ENCODE measurements around the gene SCAMP5.

The SCAMP5 gene

DNA sequence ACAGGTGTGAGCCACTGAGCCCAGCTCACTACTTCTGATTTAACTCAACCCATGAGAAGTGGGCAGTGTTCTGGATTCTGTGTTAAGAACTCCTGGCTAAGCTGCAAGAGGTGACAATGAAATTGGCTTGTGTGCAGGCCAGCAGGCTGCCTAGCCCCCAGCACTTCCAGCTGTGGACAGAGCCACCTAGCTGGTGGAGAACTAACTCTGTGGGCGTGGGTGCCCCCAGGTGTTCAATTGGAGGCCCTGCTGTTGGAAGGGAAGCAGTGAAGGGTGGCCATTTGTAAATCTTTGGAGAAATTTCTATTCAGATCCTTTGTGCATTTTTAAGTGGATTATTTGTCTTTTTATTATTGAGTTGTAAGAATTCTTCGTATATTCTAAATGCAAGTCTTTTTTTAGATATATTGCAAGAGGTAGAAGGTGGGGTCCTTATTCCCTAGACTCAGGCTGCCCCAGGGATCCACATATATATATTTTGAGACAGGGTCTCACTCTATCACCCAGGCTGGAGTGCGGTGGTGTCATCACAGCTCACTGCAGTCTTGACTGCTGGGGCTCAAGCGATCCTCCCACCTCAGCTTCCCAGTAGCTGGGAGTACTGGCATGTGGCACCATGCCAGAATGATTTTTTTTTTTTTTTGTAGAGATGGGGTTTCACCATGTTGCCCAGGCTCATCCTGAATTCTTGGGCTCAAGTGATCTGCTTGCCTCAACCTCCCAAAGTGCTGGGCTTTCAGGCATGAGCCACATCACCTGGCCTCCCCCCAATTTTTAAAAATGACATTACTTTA is 7.2 kb upstream of the SCAMP5 start:
- in situ Hi-C loops (cut with MboI; ENCODE audit: low pct_unique_long_range_greater_than_20kb, low sequenced_read_pairs, unreplicated experiment), result no loop called here
- TF ChIP-seq, protein P1, sequence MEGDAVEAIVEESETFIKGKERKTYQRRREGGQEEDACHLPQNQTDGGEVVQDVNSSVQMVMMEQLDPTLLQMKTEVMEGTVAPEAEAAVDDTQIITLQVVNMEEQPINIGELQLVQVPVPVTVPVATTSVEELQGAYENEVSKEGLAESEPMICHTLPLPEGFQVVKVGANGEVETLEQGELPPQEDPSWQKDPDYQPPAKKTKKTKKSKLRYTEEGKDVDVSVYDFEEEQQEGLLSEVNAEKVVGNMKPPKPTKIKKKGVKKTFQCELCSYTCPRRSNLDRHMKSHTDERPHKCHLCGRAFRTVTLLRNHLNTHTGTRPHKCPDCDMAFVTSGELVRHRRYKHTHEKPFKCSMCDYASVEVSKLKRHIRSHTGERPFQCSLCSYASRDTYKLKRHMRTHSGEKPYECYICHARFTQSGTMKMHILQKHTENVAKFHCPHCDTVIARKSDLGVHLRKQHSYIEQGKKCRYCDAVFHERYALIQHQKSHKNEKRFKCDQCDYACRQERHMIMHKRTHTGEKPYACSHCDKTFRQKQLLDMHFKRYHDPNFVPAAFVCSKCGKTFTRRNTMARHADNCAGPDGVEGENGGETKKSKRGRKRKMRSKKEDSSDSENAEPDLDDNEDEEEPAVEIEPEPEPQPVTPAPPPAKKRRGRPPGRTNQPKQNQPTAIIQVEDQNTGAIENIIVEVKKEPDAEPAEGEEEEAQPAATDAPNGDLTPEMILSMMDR (IDR thresholded peaks at IDR 0.05; ENCODE audit: extremely low read depth, insufficient read depth, missing control alignments), result peak; percentile 47
- peak; percentile 40 for DNase-seq (ENCODE audit: low spot score)

DNA sequence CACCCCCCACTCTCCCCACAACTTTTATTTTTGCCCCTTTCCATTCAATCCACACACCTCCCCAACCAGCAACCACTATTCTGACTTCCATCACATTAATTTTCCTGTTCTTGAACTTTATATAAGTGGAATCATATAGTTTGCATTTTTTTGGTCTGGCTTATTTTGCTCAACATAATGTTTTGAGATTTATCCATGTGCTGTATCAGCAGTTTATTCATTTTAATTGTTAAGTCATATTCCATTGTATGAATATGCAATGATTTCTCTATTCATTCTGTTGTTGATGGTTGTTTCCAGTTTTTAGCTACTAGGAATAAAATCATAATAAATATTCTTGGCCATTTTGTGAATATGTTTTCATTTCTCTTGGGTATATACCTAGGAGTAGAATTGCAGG is 5.8 kb upstream of the SCAMP5 start:
- in situ Hi-C loops (cut with MboI; ENCODE audit: low pct_unique_long_range_greater_than_20kb, low sequenced_read_pairs, unreplicated experiment), result no loop called here
- no peak for DNase-seq (ENCODE audit: low spot score)
- TF ChIP-seq, protein P1 (IDR thresholded peaks at IDR 0.05; ENCODE audit: extremely low read depth, insufficient read depth, missing control alignments), result no peak

DNA sequence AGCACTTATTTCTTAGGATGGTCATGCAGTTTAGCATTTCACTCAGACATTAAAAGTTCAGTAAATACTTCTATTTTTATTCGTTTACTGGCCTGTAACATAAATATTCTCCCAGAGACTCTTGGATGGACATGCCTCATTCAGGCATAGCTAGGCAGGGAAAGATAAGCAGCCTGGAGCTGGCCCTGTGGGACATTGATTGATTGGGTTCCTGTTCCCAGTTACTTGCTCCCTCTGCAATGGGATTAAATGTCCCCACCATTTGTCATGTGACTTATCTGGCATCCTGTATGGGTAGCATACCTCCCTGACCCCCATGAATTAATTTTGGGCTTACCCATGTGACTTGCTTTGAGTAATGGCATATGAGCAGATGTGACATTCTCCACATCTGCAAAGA is 2.7 kb upstream of the SCAMP5 start:
- TF ChIP-seq, protein P1 (IDR thresholded peaks at IDR 0.05; ENCODE audit: extremely low read depth, insufficient read depth, missing control alignments), result no peak
- in situ Hi-C loops (cut with MboI; ENCODE audit: low pct_unique_long_range_greater_than_20kb, low sequenced_read_pairs, unreplicated experiment), result no loop called here
- DNase-seq (ENCODE audit: low spot score), result no peak

DNA sequence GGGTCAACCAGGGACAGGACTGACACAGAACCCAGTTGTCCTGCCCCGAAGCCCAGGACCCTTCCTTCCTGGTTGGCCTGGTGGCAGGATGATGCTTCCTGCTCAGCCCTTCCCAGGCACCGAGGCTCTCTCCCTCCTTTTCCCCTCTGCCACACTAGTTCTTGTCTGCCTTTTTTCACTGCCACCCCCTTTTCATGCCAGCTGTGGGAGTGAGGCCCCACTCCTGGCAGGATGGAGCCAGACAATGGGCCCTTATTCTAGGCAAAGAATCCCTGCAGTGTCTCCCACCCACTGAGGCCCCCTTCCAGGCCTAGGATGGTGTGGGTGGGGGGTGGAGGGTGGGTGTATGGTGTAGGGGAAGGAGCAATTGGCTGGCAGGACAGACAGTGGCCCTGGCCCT is 1.1 kb upstream of the SCAMP5 start:
- TF ChIP-seq, protein P1 (IDR thresholded peaks at IDR 0.05; ENCODE audit: extremely low read depth, insufficient read depth, missing control alignments), result no peak
- in situ Hi-C loops (cut with MboI; ENCODE audit: low pct_unique_long_range_greater_than_20kb, low sequenced_read_pairs, unreplicated experiment), result no loop called here
- no peak for DNase-seq (ENCODE audit: low spot score)

- in situ Hi-C loops (cut with MboI; ENCODE audit: low pct_unique_long_range_greater_than_20kb, low sequenced_read_pairs, unreplicated experiment), result no loop called here
- TF ChIP-seq, protein P1 (IDR thresholded peaks at IDR 0.05; ENCODE audit: extremely low read depth, insufficient read depth, missing control alignments), result no peak
- no peak for DNase-seq (ENCODE audit: low spot score)
These were observed 678 bp upstream of the SCAMP5 start for GRCh38 chr15:74994685-74995084.

- in situ Hi-C loops (cut with MboI; ENCODE audit: low pct_unique_long_range_greater_than_20kb, low sequenced_read_pairs, unreplicated experiment), result no loop called here
- DNase-seq (ENCODE audit: low spot score), result no peak
- TF ChIP-seq, protein P1 (IDR thresholded peaks at IDR 0.05; ENCODE audit: extremely low read depth, insufficient read depth, missing control alignments), result no peak
These were observed 709 bp downstream of the SCAMP5 start for GRCh38 chr15:74995779-74996765.
